Middle frontal gyrus (tissue), 1 donor: Measurements from ENCODE around the gene PDGFB.

Experiments used
- DNase-seq: peaks from one replicate; pipeline ENCODE4 v3.0.0-alpha.2; 2015; ENCODE audit warnings: low spot score; ENCODE audit errors: extremely low spot score

PDGFB gene

DNA sequence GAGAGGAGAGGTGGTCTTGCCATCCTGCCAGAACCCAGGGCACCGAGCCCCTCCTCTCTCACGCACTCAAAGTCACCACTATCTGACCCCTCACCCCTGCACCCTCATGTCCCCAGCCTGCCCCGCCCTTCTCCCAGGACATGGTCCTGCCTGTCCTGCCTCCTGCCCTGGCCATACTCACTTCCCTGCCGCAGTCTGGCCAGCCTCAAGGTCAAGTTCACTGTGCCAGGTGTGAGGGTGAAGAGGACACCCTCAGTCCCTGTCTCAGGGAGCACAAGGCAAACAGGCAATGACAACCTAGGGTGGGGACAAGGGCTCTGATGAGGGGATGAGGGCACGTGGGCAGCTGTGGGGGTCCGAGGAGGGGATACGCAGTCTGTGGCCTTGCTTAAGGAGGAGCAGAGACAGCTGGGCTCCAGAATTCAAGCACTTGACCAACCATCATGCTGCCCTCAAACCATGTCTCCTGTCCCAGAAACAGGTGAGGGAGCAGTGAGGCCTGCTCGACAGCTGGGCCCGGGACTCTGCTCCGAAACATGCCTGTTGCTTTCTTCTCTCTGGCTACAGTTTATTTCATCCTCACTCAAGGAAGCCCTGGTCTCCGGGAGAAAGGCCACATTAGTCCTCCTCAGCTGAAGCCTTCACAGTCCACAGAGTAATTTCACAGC is 36.6 kb downstream of the PDGFB start:
- no peak for DNase-seq

DNA sequence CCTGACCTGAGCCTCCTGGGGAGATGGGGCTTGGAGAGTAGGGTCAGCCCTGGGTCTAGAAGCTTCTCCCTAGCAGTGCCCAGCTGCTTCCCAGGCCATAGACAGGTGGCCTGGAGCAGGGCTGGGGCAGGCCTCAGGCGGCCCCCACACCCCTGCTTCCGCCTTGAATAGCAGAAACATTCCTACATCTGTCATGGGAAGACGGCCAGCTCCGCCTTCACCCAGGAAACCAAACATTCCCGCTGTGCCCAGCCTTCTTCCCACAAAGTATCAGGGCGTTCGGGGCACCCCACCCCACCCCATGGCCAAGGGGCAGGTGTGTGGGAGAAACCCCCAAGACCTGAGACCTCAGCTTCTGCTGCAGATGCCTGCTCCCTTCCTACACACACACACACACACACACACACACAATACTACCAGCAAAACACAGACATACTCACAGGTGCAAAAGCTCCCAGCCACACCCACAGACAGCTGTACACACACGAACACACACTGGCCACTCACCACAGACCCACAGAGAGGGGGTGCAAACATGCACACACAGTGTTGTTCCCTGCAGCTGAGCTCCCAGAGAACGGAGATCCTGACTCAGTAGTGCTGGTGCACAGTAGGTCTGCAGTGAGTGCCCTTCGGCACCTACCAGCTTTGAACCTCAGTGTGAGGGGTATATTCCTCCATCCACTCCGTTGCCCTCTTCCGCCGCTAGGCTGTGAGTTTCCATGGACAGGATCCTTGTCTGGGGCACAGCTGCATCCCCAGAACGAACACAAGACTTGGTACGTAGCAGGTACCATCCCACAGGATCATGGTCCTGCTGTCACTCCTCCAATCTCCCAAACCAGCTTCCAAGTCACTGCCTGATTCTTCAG is 37.4 kb downstream of the PDGFB start:
- DNase-seq, result no peak

GRCh38 chr22:39206491-39206890 is 38.3 kb downstream of the PDGFB start:
- DNase-seq, result no peak

- no peak for DNase-seq
These were observed 39.3 kb downstream of the PDGFB start for GRCh38 chr22:39205344-39206021.

DNA sequence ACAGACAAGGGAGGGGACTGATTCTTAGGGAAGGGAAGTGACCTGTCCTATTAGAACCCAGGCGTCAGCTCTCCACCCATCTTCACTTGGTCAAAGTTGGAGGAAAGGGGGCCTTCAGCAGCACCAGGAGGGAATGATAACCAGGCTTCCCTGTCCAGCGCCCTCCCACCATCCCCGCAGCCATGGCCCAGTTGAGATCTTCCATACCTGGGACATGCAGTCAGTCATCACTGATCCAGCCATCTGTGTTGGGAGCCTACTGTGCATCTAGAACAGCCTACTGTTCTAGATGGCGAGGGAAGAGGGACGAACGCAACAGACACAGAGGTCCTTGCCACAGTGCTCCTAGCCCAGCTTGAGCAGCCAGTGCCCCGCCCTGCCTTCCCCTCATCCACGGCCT is 40.6 kb downstream of the PDGFB start:
- DNase-seq, result no peak

DNA sequence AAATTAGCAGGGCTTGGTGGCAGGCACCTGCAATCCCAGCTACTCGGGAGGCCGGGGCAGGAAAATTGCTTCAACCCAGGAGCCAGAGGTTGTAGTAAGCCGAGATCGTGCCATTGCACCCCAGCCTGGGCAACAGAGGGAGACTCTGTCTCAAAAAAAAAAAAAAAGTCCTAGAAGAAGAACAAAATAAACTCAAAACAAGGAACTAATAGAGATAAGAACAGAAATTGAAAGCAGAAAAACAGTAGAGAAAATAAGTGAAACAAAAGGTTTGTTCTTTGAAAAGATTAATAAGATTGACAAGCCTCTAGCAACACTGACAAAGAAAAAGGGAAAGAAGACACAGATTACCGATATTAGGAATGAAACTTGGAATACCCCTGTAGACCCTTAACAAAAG is 47.2 kb downstream of the PDGFB start:
- no peak for DNase-seq

GRCh38 chr22:39194098-39194497 is 50.7 kb downstream of the PDGFB start:
- DNase-seq, result no peak

DNA sequence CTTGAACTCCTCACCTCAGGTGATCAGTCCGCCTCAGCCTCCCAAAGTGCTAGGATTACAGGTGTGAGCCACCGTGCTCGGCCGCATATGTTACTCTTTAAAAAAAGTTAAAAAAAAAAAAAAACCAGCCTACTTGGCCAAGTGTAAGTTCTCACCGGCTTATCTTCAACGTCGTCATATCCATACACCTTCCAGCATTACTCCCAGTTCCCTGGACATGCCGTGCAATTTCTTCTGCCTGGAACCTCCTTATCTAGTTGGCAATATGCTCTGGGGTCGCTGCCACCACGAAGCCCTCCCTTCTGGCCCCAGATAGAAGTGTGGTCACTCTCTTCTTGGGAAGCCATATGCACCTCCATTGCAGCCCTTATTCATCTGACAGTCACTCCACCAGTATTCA is 56.0 kb downstream of the PDGFB start:
- no peak for DNase-seq

GRCh38 chr22:39185601-39186012 is 59.2 kb downstream of the PDGFB start:
- no peak for DNase-seq

DNA sequence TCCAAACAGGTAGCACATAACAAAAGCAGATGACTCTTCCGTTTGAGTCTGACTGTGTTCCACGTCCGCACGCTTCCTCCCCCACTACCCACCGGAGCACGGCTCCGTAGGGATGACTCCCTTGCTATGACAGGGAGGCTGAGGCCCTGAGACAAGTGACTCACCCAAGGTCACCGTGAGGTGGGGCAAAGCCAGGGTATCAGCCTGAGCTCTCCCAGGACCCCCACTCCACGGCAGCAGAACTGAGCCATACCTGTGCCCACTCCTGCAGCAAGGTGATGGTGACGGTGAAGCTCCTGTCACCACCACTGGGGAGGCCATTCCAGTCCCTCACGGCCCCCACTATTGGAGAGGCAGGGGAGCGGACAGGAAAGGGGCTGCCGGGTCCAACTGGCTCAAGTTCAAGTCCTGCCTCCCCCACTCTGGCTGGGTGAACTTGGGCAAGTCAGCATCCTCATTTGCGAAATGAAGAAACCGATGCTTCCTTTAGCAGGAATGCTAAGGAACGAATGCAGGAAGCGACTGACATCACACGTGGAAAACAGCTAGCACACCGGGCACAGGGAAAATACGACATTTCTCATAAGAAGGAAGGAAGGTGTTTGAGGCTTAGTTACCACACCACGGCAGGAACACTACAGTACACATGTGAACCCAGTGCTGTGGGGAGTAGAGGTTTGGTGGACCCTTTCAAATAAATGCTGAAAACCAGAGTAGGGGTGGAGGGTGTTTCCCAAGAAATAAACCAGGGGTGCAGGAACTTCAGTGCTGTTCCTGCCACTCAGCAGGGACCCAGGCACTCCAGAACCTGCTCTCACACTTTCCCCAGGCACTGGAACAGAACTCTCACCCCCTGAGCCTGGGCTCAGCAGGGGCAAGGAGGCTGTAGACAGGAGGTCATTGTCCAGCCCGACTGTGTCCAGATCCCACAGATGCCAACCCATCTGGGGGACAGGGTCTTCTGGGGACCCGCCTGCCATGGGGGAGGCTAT is 59.9 kb downstream of the PDGFB start:
- no peak for DNase-seq

DNA sequence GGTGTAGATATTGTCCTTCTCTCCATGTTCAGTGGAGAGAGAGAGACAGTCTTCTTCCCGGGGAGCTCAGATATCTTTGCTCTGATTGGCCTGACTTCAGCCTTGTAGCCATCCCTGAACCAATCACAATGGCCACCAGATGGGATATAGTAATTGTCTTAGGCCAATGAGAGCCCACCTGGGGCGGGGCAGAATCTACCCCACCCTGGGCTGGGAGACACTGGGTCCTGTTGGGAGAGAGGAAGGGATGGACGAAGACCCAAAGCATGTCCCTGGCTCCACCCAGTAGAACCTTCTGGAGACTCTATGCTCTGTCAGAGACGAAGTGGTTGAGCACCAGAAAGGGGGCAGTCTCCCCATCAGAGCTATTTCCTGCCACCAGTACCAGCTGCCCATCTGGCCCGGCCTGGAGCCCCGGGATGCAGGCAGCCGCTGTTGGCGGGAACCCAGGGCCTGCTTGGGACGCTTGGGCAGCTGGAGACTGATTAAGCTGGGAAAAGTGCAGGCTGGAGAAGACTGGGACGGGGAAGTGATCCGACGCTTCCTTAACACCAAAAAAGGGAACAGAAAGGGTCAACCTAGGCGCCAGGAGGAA is 60.7 kb downstream of the PDGFB start:
- no peak for DNase-seq

DNA sequence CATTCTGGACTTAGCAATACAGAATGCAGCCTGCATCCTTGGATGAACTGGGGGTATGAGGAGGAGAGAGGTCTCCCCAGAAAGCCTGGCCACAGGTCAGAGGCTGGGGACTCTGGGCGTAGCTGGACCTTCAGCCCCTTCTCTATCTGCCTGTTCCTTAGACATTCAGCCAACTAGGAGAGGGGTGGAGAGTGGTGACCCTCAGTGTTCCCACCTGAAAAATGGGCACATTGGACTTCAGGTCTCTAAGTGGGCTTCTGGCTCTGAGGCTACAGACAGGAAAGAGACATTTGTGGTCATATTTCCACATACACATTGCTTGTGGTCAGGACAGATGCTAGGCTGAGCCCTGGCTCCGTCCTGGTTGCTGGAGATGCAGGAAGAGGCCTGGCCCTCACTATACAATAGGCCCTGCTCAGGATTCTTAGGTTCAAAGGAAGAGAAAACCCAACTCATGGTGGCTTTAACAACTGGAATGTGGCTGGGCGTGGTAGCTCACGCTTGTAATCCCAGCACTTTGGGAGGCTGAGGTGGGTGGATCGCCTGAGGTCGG is 62.2 kb downstream of the PDGFB start:
- DNase-seq, result no peak

DNA sequence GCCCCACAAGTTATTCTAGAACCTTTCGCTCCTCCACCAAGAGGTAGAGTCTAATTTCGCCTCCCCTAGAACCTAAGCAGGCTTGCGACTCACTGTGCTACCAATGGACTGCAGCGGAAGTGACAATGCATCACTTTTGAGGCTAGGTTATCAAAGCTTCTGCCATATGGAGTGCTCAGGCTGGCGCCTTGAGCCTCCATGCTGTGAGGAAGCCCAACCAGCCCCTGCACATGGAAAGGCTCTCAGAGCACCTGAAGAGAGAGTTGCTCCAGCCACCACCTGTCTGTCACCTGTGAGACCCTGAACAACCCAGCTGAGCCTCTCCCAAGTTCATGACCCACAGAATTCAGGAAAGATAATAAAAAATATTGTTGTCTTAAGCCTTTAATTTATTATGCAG is 63.0 kb downstream of the PDGFB start:
- DNase-seq, result no peak

GRCh38 chr22:39181356-39181755 is 63.4 kb downstream of the PDGFB start:
- no peak for DNase-seq

DNA sequence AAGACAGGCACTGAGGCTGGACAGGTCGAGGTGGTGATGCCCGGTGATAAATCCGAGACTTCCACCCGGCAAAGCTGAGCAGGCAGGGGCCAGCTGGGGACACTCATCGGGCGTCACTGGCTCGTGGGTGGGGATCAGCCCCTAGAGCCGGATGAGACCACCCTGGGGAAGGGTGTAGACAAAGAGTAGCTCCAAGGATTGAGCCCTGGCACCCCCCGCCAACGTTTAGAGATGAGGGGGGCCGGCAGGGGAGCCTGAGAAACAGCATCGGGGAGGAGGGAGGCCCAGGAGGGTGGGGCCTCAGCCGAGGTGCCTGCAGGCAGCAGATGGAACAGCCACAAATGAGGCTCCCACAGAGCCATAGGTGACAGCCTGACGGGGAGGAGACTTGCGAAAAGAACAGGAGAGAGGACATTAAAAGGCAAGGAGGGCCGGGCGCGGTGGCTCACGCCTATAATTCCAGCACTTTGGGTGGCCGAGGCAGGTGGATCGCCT is 64.9 kb downstream of the PDGFB start:
- no peak for DNase-seq

DNA sequence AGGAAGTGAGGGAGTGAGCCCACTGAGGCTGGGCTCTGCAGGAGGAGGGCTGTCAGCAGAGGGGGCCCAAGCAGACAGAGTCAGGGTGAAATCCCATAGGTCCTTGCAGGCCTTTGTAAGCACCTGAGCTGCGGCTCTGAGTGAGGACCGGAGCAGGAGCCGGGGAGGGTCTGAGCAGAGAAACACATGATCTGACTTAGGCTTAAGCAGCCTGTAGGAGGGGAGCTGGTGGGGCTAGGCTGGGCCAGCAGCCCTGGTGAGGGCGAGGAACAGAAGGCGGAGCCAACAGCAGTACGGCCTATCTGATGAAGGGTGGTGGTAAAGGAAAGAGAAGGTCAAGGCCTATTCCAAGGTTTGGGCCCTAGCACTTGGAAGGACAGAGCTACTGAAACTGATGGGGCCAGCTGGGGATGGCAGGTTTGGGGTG is 65.4 kb downstream of the PDGFB start:
- DNase-seq, result no peak

DNA sequence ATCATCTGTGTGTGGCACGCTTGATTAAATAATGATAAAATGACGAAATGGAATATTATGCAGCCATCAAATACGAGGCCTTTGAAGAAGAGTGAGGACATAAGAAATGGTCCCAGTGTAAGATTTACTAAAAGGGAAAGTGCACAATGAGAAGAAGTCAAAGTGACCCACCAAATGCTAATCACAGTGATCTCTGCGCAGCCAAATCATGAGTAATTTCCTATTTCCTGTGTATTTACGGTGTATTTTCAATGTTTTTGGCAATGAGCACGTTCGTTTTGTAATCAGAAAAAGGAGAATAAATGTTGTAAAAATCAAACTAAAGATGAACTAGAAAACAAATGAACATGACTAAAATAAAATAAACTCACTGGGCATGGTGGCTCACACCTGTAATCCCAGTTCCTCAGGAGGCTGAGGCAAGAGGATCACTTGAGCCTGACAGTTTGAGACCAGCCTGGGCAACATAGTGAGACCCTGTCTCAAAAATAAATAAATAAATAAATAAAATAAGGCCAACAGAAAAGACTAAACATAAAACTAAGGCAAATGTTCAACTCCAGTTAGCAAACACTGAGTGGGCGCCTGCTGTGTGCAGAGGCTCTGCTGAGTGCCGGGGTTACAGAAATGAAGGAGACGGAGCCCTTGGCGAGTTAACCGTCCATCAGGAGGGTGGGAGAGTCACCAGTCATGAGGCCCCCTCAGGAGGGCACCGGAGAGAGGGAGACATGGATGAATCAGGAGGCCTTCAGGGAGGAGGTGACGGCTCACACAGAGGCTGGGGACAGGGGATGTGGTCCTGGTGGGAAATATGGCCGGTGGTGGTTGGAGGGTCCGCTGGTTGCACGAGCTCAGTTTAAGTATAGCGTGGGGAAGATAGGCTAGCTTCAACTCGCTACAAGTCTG is 66.3 kb downstream of the PDGFB start:
- no peak for DNase-seq

DNA sequence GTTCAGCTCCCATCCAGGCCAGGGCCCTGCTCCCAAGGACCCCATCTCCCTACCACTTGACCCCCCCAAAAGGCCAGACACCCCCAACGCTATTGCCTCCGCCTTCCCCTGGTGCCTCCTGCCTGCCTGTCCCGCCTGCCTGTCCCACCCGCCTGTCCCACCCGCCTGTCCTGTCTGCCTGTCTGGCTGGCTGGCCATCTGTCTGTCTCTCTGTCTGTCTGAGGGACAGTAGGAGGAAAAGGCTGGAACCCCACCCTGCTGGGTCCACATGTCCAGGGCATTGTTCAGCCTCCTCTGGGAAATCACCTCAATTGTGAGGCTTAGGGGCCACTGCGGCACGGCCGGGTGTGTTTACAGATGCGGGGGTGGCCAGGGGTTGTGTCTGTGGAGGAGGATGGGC is 67.0 kb downstream of the PDGFB start:
- DNase-seq, result no peak

- no peak for DNase-seq
These were observed 67.4 kb downstream of the PDGFB start for GRCh38 chr22:39177456-39177775.
